IMR-90 (cell line): ENCODE data around the gene C5orf15. TPM values are rescaled to one million over a fixed set of nuclear protein-coding genes. Genes with fewer than 3 reads are reported as not detected.

Experiments
- ATAC-seq: fragments of 200-7000 bp; cut with Tn5 transposase; 2 replicates; pipeline ENCODE4 v1.9.1; 2020; ENCODE audit warnings: low read depth, mild to moderate bottlenecking, moderate library complexity
- BruUV-seq: library from RNA; stranded (reverse); fragments of 400-500 nt; replicated peaks from 2 replicates; lab custom pipeline; 2021; lab: Mats Ljungman, UMichigan
- CTCF ChIA-PET: fragments of 300-600 bp; formaldehyde crosslinking; extraction: SDS; loops from one replicate; lab custom pipeline; 2021; ENCODE audit warnings: antibody characterized with exemption; lab: Yijun Ruan, JAX
- POLR2A ChIA-PET: fragments of 300-600 bp; sonication (Branson Sonifier 250); formaldehyde crosslinking; loops from one replicate; lab custom pipeline; 2022; ENCODE audit warnings: antibody characterized with exemption; ENCODE audit not compliant: unreplicated experiment; lab: Charles Lee
- DNase-seq: peaks from one replicate; pipeline ENCODE4 v3.0.0; 2013
- H2AFZ ChIP-seq: replicated peaks from 2 replicates; pipeline ENCODE3; 2013; ENCODE audit warnings: low read length, mild to moderate bottlenecking; ENCODE audit not compliant: poor library complexity
- H2AK5ac ChIP-seq: 2 replicates; pipeline ENCODE4 v1.6.1; 2013; ENCODE audit warnings: low read depth, low read length, inconsistent platforms
- H2AK9ac ChIP-seq: replicated peaks from 2 replicates; pipeline ENCODE3; 2013; ENCODE audit warnings: mild to moderate bottlenecking, low read depth, low read length, moderate library complexity; ENCODE audit not compliant: poor library complexity
- H2BK120ac ChIP-seq: 2 replicates; pipeline ENCODE4 v1.6.1; 2013; ENCODE audit warnings: low read depth, low read length, inconsistent platforms
- H2BK15ac ChIP-seq: 3 replicates; pipeline ENCODE4 v1.6.1; 2013; ENCODE audit warnings: low read depth, low read length, inconsistent platforms
- H2BK20ac ChIP-seq: 2 replicates; pipeline ENCODE4 v1.6.1; 2013; ENCODE audit warnings: low read depth, mild to moderate bottlenecking, inconsistent platforms, low read length, moderate library complexity
- H2BK5ac ChIP-seq: 2 replicates; pipeline ENCODE4 v1.6.1; 2013; ENCODE audit warnings: mild to moderate bottlenecking, low read depth, low read length, inconsistent platforms; ENCODE audit not compliant: poor library complexity, severe bottlenecking
- H3K14ac ChIP-seq: replicated peaks from 2 replicates; pipeline ENCODE4 v1.6.1; 2013; ENCODE audit warnings: low read depth, low read length, inconsistent platforms
- H3K18ac ChIP-seq: 2 replicates; pipeline ENCODE4 v1.6.1; 2013; ENCODE audit warnings: low read depth, low read length, control low read depth
- H3K23ac ChIP-seq: 2 replicates; pipeline ENCODE4 v1.6.1; 2013; ENCODE audit warnings: low read depth, low read length, inconsistent platforms
- H3K27ac ChIP-seq: 2 replicates; pipeline ENCODE4 v1.5.1; 2013; ENCODE audit warnings: mild to moderate bottlenecking, control low read depth, low read length; ENCODE audit not compliant: insufficient read depth
- H3K27me3 ChIP-seq: 2 replicates; pipeline ENCODE4 v1.6.1; 2013; ENCODE audit warnings: low read length; ENCODE audit not compliant: control insufficient read depth, insufficient read depth
- H3K36me3 ChIP-seq: 2 replicates; pipeline ENCODE4 v1.6.1; 2013; ENCODE audit warnings: low read length, mixed read lengths; ENCODE audit not compliant: control insufficient read depth, insufficient read depth
- H3K4ac ChIP-seq: 2 replicates; pipeline ENCODE4 v1.6.1; 2013; ENCODE audit warnings: low read depth, low read length, inconsistent platforms
- H3K4me1 ChIP-seq: 2 replicates; pipeline ENCODE4 v1.6.1; 2013; ENCODE audit warnings: low read length, mixed read lengths; ENCODE audit not compliant: control insufficient read depth, insufficient read depth
- H3K4me2 ChIP-seq: 2 replicates; pipeline ENCODE4 v1.6.1; 2013; ENCODE audit warnings: low read depth, mild to moderate bottlenecking, control low read depth, low read length, moderate library complexity
- H3K4me3 ChIP-seq: 2 replicates; pipeline ENCODE4 v1.5.1; 2013; ENCODE audit warnings: low read depth, mild to moderate bottlenecking, control low read depth, low read length, moderate library complexity; ENCODE audit not compliant: insufficient read depth
- H3K56ac ChIP-seq: 2 replicates; pipeline ENCODE4 v1.6.1; 2013; ENCODE audit warnings: low read length, inconsistent platforms; ENCODE audit not compliant: insufficient read depth; ENCODE audit errors: extremely low read depth
- H3K79me1 ChIP-seq, 2 experiments: 2 replicates each; pipeline ENCODE4 v1.6.1; 2013; ENCODE audit warnings: low read length in 2 of 2, inconsistent platforms in 1 of 2, low read depth in 1 of 2
- H3K9ac ChIP-seq: 2 replicates; pipeline ENCODE4 v1.6.1; 2013; ENCODE audit warnings: low read depth, low read length, control low read depth
- H3K9me1 ChIP-seq: 2 replicates; pipeline ENCODE4 v1.6.1; 2013; ENCODE audit warnings: low read length, inconsistent platforms; ENCODE audit not compliant: insufficient read depth
- H3K9me3 ChIP-seq: 2 replicates; pipeline ENCODE4 v1.6.1; 2013; ENCODE audit warnings: low read length; ENCODE audit not compliant: control insufficient read depth, insufficient read depth
- H4K20me1 ChIP-seq: 2 replicates; pipeline ENCODE4 v1.6.1; 2013; ENCODE audit warnings: low read length, inconsistent platforms; ENCODE audit not compliant: insufficient read depth
- H4K5ac ChIP-seq: 2 replicates; pipeline ENCODE4 v1.6.1; 2013; ENCODE audit warnings: mild to moderate bottlenecking, low read depth, low read length, control low read depth
- H4K8ac ChIP-seq, 2 experiments: 2 replicates each; pipeline ENCODE4 v1.6.1; 2013; ENCODE audit warnings: low read depth in 2 of 2, low read length in 2 of 2, control low read depth in 1 of 2, inconsistent platforms in 1 of 2
- H4K91ac ChIP-seq: 2 replicates; pipeline ENCODE4 v1.6.1; 2013; ENCODE audit warnings: low read depth, low read length, inconsistent platforms; ENCODE audit not compliant: insufficient read depth
- BHLHE40 ChIP-seq: fragments of 150-350 bp; IDR thresholded peaks from 2 replicates; pipeline ENCODE4 v1.6.1; 2016; ENCODE audit warnings: mild to moderate bottlenecking, low read depth, low read length
- CEBPB ChIP-seq: IDR thresholded peaks from 2 replicates; pipeline ENCODE4 v1.6.1; 2012; ENCODE audit warnings: low read depth, low read length, improper control_type of control experiment
- CHD1 ChIP-seq: IDR thresholded peaks from 2 replicates; pipeline ENCODE4 v1.6.1; 2012; ENCODE audit warnings: low read depth, low read length, improper control_type of control experiment
- CTCF ChIP-seq: conservative IDR thresholded peaks from 2 replicates; pipeline ENCODE4 v1.5.1; 2012; ENCODE audit warnings: mild to moderate bottlenecking, low read depth, low read length, improper control_type of control experiment
- ELK1 ChIP-seq: fragments of 150-350 bp; IDR thresholded peaks from 2 replicates; pipeline ENCODE4 v1.6.1; 2016; ENCODE audit warnings: low read depth, mild to moderate bottlenecking, low read length, moderate library complexity, borderline replicate concordance
- FOS ChIP-seq: fragments of 150-350 bp; IDR thresholded peaks from 2 replicates; pipeline ENCODE4 v1.6.1; 2016; ENCODE audit warnings: low read depth, low read length
- MAFK ChIP-seq: IDR thresholded peaks from 2 replicates; pipeline ENCODE4 v1.6.1; 2012; ENCODE audit warnings: low read depth, low read length, improper control_type of control experiment
- MAZ ChIP-seq: IDR thresholded peaks from 2 replicates; pipeline ENCODE4 v1.6.1; 2012; ENCODE audit warnings: low read depth, mild to moderate bottlenecking, low read length, improper control_type of control experiment, moderate library complexity, borderline replicate concordance
- MXI1 ChIP-seq: IDR thresholded peaks from 2 replicates; pipeline ENCODE4 v1.6.1; 2012; ENCODE audit warnings: low read depth, mild to moderate bottlenecking, low read length, moderate library complexity, borderline replicate concordance
- NFE2L2 ChIP-seq: fragments of 150-350 bp; IDR thresholded peaks from 2 replicates; pipeline ENCODE4 v1.6.1; 2016; ENCODE audit warnings: low read depth, mild to moderate bottlenecking, low read length
- POLR2A ChIP-seq: IDR thresholded peaks from 2 replicates; pipeline ENCODE4 v1.6.1; 2012; ENCODE audit warnings: mild to moderate bottlenecking, low read depth, low read length
- RAD21 ChIP-seq: IDR thresholded peaks from 2 replicates; pipeline ENCODE4 v1.6.1; 2012; ENCODE audit warnings: low read length, improper control_type of control experiment
- RCOR1 ChIP-seq: IDR thresholded peaks from 2 replicates; pipeline ENCODE4 v1.6.1; 2012; ENCODE audit warnings: mild to moderate bottlenecking, low read length, improper control_type of control experiment; ENCODE audit not compliant: insufficient replicate concordance
- RFX5 ChIP-seq: IDR thresholded peaks from 2 replicates; pipeline ENCODE4 v1.8.0; 2012; ENCODE audit warnings: low read depth, mild to moderate bottlenecking, low read length, moderate library complexity
- SMC3 ChIP-seq: fragments of 150-350 bp; IDR thresholded peaks from 2 replicates; pipeline ENCODE4 v1.6.1; 2016; ENCODE audit warnings: low read depth, mild to moderate bottlenecking, antibody characterized with exemption, low read length, moderate library complexity
- USF2 ChIP-seq: fragments of 150-350 bp; IDR thresholded peaks from 2 replicates; pipeline ENCODE4 v1.6.1; 2017; ENCODE audit warnings: mild to moderate bottlenecking, antibody characterized with exemption, low read length, low read depth
- WGBS, 2 experiments: methylation state at CpG; one replicate each; pipeline versions ENCODE4 v1.1.5 to v1.1.7; 2013; ENCODE audit warnings: missing lambda C conversion rate in 2 of 2; ENCODE audit not compliant: insufficient read length in 1 of 2; ENCODE audit errors: extremely low coverage in 2 of 2; 5-methylcytosine and 5-hydroxymethylcytosine counted together
- dilution Hi-C: fragments of 300-500 bp; cut with HindIII; formaldehyde crosslinking; loops from one replicate; pipeline ENCODE4 v1.14.3; 2018; ENCODE audit warnings: low sequenced_read_pairs; ENCODE audit not compliant: unreplicated experiment
- in situ Hi-C: fragments of 300-500 bp; cut with MboI; formaldehyde crosslinking; loops from 3 replicates; pipeline ENCODE4 v1.14.3; 2019; ENCODE audit warnings: low sequenced_read_pairs, inconsistent platforms, mixed read lengths
- intact Hi-C: fragments of 100-400 bp; cut with micrococcal nuclease; formaldehyde crosslinking; loops from 2 replicates; pipeline ENCODE4 v1.10.0; 2022
- polyA plus RNA-seq, 3 experiments: library from polyadenylated mRNA; depleted of rRNA; stranded (reverse); fragments of >200 nt; gene quantifications; 2 replicates each; pipeline ENCODE4 v1.2.3, GENCODE V29; 2012; ENCODE audit warnings: low replicate concordance in 1 of 3
- total RNA-seq: library from RNA; depleted of rRNA; stranded (reverse); fragments of >200 nt; gene quantifications from 2 replicates; pipeline ENCODE4 v1.2.3, GENCODE V29; 2012

Gene C5orf15
- total and polyA plus RNA-seq, 2 of the 4 experiments (the other 2 are of a cell fraction): 35.1 to 73.5 TPM

- Histone ChIP-seq H3K27me3 (peaks cover 12% of the 10 kb centered on the region), H4K20me1 (no peaks in the 10 kb centered on the region), H3K27ac (no peak overlapping the region), H4K5ac (no peak overlapping the region), H3K4me2 (no peak overlapping the region), H4K91ac (no peak overlapping the region), H3K4me3 (no peak overlapping the region), H2BK120ac (no peak overlapping the region), H3K9ac (no peak overlapping the region), H3K79me1 (no peaks in the 10 kb centered on the region), H2BK20ac (no peak overlapping the region), H3K9me1 (no peaks in the 10 kb centered on the region; the same call in 1 of the 2 replicates), H2BK15ac (no peak overlapping the region), H2AK5ac (no peak overlapping the region), H2BK5ac (no peak overlapping the region), H3K56ac (no peak overlapping the region), H2AK9ac (no peak overlapping the region), H3K9me3 (no peaks in the 10 kb centered on the region), H2AFZ (no peak overlapping the region), H3K4ac (no peak overlapping the region), H3K4me1 (0 out of 2 replicates have a peak, but pooled peaks cover 2% of the 10 kb centered on the region), H4K8ac (no peak overlapping the region), H3K23ac (no peak overlapping the region), H3K36me3 (no peaks in the 10 kb centered on the region), H3K18ac (no peak overlapping the region), H3K14ac (no peak overlapping the region)
- CTCF ChIA-PET: no interaction called here
- no TSS peak for BruUV-seq
- POLR2A ChIA-PET: no interaction called here
- no CpG with 5 or more reads among the region's 7 CpGs for WGBS, 2 experiments
- DNase-seq (no peak), ATAC-seq (no peak)
- dilution Hi-C loops: no loop called here
- TF ChIP-seq CTCF (no peak), CHD1 (no peak), CEBPB (no peak), USF2 (no peak), ELK1 (no peak), NFE2L2 (no peak), RFX5 (no peak), MAZ (no peak), RAD21 (no peak), FOS (no peak), SMC3 (no peak), MXI1 (no peak), POLR2A (no peak), BHLHE40 (no peak), RCOR1 (no peak), MAFK (no peak)
- in situ Hi-C loops: loop anchor here (10.0 kb wide), 2 partner anchors 519 to 829 kb away; no protein-coding TSS in a partner anchor
- intact Hi-C loops: loop anchor here (5.0 to 10.0 kb wide), 3 partner anchors 189 to 831 kb away; no protein-coding TSS in a partner anchor
These were observed 25.0 kb downstream of the C5orf15 start for GRCh38 chr5:133943475-133943817.
